NCI-H510A (cell line): Measurements from ENCODE around the gene RAPGEF2.

Experiments
- DNase-seq: peaks from one replicate; lab custom pipeline; 2025; lab: John Stamatoyannopoulos, UW

Gene RAPGEF2

DNA sequence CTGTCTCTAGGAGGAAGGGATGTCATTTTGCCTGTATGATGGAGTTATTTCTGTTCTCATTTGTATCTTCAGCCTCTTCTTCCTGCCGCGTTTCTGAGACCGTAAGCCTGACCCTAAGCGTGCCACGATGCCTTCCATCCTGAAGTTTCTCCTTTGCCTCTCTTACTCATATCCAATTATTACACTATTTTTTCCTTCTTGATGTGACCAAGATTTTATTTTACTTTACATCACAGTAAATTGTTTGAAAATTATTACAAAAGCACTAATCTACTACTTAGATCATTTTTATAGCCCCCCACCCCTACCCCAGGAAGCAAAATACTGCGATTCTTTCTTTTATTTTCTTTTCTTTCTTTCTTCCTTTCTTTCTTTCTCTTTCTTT, 95.0 kb downstream of the RAPGEF2 start:
- no peak for DNase-seq

DNA sequence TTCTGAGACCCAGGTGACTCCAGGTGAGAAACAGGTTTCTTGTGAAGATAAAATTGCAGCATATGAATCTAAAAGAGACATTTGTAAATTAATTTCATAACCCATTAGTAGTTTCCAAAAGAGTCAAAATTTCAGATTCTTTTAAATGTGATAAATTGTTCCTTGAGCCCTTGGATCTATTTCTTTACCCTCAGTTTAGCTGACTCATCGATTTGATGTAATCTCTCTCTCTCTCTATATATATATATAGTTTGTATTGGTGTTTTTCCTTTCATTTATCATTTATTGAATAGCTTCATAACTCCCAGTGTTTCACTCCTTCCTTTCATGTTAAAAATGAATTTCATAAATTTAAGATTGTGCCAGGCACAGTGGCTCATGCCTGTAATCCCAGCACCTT, 96.9 kb downstream of the RAPGEF2 start:
- DNase-seq, result no peak

GRCh38 chr4:159201168-159201567, 98.3 kb downstream of the RAPGEF2 start:
- DNase-seq, result no peak

DNA sequence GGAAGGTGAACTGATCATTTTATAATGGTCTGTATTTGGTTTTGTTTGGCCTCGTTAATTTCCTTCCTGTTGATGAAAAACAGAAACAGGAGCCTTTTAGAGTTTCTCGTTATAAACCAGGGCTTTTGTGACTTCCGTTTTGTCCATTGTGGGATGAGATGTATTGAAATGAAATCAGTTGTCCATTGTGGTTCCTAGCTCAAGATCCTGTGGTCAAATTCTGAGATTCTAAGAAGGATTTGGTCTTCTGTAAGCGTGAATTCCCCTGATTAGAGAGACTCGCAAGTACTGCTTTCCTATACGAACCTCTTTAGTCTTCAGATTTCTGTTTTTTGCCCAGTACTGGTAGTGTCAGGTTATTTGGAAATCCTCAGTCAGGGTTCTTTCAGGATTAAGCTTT, 101.7 kb downstream of the RAPGEF2 start:
- no peak for DNase-seq

DNA sequence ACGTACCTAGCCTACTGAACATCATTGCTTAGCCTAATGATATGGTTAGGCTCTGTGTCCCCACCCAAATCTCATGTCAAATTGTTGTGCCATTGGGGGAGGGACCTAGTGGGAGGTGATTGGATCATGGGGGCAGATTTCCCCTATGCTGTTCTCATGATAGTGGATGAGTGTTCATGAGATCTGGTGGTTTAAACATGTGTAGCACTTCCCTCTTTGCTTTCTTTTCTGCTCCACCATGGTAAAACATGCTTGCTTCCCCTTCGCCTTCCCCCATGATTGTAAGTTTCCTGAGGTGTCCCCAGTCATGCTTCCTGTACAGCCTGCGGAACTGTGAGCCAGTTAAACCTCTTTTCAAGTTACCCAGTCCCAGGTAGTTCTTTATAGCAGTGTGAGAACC, 102.6 kb downstream of the RAPGEF2 start:
- DNase-seq, result no peak

DNA sequence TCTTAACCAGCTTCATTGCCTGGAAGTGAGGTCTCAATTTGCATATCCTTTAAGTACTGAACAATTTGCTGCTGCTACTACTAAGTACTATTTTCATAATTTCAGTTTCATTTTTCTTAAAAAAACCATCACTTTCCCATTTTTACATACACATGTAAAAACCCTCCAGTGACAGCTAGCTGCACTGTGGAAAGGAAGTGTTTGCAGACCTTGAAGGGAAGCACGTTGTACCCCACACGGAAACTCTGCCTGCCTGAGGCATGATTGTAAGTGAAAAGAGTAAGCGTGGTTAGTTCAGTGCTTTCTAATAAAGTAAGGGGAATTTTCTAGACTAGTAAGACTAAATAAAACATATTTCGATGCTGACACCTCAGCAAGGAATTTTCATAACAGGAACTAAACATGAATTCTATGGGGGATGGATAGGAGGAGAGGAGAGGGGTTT, 103.6 kb downstream of the RAPGEF2 start:
- DNase-seq, result no peak

DNA sequence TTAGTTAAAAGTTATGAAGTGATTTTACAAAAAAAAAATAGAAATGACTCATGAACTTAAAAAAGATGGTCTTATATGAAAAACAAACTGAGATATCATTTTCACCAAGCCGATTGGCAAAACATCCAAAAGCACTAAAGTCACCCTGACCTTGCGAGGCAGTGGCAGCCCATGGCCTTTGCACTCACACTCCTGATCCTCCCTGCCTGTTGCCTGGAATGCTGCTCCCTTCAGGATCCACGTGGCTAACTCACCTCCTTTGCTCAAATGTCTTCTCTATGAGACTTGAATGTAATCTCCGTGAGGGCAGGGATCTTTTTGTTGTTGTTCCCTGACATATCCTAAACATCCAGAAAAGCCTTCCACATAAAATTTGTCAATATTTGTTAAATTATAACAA, 106.4 kb downstream of the RAPGEF2 start:
- no peak for DNase-seq

- DNase-seq, result no peak
These were observed 108.1 kb downstream of the RAPGEF2 start for GRCh38 chr4:159210975-159211374.

- no peak for DNase-seq
These were observed 109.9 kb downstream of the RAPGEF2 start for GRCh38 chr4:159212675-159213293.

DNA sequence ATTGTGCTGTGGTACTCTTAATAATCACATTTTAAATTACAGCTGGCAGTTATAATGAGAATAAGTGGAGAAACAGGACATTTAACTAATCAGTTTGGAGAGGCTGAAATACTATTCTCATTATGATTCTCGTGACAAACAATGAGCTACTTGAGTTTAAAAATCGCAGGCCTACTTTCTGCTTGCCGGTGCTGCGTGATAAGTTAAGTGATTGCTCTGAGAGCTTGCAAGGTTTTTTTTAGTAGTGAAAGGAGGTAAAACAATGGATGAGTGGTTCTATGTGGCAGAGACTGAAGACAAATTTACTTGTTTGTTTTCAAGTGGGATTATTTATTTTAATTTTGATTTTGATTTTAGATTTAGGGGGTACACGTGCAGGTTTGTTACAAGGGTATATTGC, 114.0 kb downstream of the RAPGEF2 start:
- DNase-seq, result no peak

GRCh38 chr4:159219862-159220261, 117.0 kb downstream of the RAPGEF2 start:
- DNase-seq, result no peak

DNA sequence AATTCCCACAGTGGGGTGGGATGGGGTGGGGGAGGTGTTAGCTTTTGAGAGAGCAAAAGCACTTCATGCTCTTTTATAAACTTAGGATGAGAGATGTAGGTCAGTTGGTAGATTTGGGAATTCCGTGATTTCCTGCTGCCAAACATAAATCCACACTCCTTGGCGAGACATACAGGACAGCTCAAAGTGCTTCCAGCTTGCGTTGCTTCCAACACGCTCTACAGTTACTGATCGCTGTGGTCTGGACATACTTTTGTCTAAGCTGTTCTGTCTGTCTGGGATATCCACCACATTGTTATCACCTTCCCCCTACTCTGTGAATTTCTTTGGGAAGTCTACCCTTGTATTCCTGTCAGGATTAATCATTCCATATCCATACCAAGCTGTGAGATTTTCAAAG, 117.5 kb downstream of the RAPGEF2 start:
- no peak for DNase-seq

GRCh38 chr4:159221280-159221679, 118.4 kb downstream of the RAPGEF2 start:
- DNase-seq, result no peak

DNA sequence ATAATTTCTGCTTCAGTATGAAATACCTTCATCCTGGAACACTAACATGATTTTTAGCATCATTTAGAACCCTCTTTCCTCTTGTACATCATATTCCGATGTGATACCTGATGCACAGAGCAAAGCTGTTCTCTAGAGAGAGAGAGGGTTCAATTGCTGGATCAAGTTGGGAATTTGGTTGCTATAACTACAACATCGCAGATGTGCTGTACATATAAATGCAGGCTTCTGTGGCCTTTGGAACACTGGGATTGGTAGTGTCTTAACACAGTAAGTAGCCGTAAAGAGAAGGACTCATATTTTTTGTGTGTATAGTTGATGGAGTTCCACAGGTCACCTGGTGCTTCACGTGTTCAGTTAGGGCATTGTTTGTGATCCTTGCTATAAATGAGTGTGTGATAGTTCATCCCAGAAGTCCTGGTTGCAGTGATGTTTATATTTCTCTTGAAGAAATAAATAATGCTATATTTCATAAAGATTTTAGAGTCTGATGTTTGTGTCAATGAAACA, 119.2 kb downstream of the RAPGEF2 start:
- no peak for DNase-seq

GRCh38 chr4:159224408-159224807, 121.5 kb downstream of the RAPGEF2 start:
- no peak for DNase-seq

DNA sequence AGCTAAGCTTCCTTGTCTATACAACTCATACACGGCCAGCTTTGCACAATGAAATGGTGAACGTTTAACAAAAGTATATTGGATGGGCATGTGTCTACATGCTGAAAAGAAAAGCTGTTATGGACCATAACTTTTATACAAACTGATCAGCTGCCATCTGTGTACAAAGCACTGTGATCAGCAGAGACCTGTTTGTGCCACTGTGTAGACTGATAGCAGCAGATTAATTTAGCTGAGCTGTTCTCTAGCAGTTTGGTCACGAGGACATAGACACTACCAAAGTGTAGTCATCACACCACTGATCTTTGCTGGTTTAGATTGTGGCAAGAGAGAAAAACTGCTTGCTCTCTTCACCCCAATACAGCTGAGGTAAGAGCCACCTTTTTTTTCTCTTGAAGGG, 124.5 kb downstream of the RAPGEF2 start:
- DNase-seq, result no peak

DNA sequence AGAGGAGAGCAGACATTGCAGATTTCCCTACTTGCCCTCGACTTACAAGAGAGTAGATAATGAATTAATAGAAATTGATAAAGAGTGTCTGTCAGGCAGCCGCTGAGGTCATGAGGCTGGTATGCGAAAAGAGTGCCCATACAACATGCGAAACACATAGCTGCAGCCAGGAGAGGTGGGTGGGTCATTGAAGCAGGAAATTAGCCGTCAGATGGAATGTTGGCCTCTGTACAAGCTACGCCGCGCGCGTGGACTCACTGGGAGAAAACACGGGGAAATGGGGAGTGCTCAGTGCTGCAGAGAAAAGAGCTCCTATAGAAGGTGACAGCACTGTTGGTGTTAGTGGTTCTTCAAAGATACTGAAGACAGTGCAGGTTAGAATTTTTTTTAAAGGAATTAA, 125.1 kb downstream of the RAPGEF2 start:
- no peak for DNase-seq

- DNase-seq, result no peak
These were observed 126.3 kb downstream of the RAPGEF2 start for GRCh38 chr4:159229164-159229563.

DNA sequence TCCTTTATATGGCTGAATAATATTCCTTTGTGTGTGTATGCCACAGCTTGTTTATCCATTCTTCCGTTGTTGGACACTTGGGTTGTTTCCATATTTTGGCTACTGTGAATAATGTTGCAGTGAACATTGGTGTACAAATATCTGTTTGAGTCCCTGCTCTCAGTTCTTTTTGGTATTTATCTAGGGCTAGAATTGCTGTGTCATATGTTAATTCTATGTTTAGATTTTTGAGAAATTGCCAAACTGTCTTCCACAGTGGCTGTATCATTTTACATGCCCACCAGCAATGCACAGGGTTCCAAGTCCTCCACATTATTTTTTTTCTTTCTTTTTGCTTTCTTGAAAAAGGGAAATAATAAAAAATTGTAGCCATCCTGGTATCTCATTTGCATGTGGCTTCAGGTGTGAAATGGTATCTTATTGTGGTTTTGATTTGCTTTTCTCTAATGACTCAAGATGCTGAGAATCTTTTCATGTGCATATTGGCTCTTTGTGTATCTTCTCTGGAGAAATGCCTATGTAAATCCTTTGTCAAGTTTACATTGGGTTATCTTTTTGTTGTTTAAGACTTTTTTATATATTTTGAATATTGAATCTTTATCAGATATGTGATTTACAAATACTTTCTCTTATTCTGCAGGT, 129.7 kb downstream of the RAPGEF2 start:
- DNase-seq, result no peak

DNA sequence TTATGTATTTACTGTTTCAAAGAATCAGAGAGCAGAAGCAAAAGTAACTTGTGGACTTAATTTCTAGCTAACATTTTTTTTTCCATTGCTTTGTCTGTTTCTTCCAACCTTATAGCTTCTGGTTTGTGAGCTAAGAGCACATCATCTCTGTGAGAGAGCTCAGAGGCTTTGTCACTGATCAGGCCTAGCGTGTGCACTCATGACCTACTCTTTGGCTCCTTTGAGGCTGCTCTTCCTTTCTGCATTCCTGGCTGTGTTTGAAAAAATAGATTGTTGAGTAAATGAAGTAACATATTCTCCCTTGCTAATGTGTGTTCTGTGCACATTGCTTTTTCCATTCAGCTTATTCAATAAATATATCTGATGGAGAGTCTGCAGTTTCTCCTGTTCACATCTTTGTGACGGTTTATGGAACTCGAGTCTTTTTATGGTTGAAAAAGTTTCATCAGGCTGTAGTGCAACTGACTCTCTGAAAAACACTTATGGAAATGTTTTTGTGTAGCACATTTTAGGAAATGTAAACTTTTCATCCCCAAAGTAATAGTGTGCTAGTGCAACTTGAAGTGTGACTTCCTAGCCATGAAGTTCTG, 133.0 kb downstream of the RAPGEF2 start:
- DNase-seq, result no peak

GRCh38 chr4:159237975-159238374, 135.1 kb downstream of the RAPGEF2 start:
- DNase-seq, result no peak

DNA sequence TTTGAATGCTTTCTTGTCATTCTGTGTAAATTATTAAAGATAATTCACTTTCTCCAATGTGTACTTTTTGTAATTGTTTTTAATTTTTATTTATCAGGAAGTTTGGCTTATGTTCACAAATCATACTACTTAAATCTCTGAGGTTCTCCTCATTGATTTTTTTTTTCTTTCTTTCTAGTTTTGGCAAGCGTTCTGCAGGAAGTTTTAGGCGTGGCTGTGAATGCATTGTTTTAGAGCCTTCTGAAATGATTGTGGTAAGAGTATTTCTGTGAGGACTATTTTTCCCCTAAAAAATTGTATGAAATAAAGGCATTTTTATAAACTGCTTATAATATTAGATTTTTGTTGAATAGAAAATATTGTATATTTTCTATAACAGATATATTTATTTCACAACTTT, 135.8 kb downstream of the RAPGEF2 start:
- DNase-seq, result no peak

DNA sequence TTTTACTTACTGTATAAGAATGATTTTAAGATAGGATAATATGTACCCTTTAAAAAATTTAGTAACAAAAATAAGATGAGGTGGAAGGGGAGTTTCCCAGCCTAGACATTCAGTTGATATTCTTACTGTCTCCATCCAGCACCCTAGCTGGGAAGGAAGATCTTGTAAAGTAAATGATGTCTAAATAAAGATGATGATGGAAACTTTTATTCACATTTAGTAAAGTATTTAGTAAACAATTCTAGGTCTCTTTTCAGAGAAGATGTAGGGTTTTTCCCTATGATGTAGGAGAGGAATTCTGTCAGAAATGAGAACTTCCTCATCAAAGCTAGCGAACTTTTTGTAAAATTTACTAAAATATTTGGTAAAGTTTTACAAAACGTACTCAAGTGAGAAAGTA, 136.8 kb downstream of the RAPGEF2 start:
- DNase-seq, result no peak

DNA sequence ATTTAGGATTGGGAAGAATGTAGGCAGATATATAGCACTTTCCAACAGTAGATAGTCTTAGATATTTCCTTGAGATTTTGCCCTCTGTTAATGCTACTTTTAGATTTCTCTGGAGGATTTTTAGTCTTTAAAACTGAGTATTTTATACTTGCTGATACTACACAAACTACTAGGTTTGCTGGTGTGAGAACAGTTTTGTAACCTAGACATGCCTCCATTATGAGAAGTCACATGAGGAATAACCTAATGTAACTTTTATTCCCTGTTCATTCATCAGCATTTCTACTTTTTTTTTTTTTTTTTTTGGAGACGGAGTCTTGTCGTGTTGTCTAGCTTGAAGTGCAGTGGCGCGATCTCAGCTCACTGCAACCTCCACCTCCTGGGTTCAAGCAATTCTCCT, 137.2 kb downstream of the RAPGEF2 start:
- no peak for DNase-seq
